ENCODE measurements around the gene TREM1. TPM values are rescaled to one million over a fixed set of nuclear protein-coding genes. Genes with fewer than 3 reads are reported as not detected.

TREM1 gene
- total RNA-seq, 1 donor from 2014 or later, result 61.2 TPM

- TF ChIP-seq CTCF (IDR thresholded peaks at IDR 0.05), result no peak
- DNase-seq, result no peak
- Histone ChIP-seq H3K36me3 (no peaks in the 10 kb centered on the region), H3K4me3 (no peak overlapping the region), H3K4me1 (no peaks in the 10 kb centered on the region), H3K27me3 (peaks cover 4% of the 10 kb centered on the region), H3K9me3 (no peaks in the 10 kb centered on the region), H3K27ac (no peak overlapping the region)
- no peak for ATAC-seq
- intact Hi-C loops (cut with DNase I), result no loop called here
Measured at GRCh38 chr6:41224800-41225199, 61.7 kb downstream of the TREM1 start.

Other genes with a start within 250 kb of the TREM1 start
- gene UNC5CL, start 247.5 kb downstream of the TREM1 start, total RNA-seq, result 1.4 TPM
- gene TSPO2, start 244.2 kb downstream of the TREM1 start, total RNA-seq, result not detected
- not detected for gene APOBEC2, start 233.5 kb downstream of the TREM1 start, total RNA-seq
- gene OARD1, start 214.3 kb downstream of the TREM1 start, total RNA-seq, result 22.1 TPM
- gene NFYA, start 213.7 kb downstream of the TREM1 start, total RNA-seq, result 23.9 TPM
- gene TREML1, start 132.3 kb downstream of the TREM1 start, total RNA-seq, result 2.5 TPM
- 62.2 TPM for gene TREM2, start 123.6 kb downstream of the TREM1 start, total RNA-seq
- 0.61 TPM for gene TREML2, start 85.5 kb downstream of the TREM1 start, total RNA-seq
- gene TREML4, start 58.3 kb downstream of the TREM1 start, total RNA-seq, result not detected
- not detected for gene NCR2, start 48.9 kb upstream of the TREM1 start, total RNA-seq

Measured in upper lobe of right lung (tissue), 1 donor.